GM12801 (cell line): ENCODE measurements around the gene TPSAB1.

Experiments
- TF ChIP-seq, protein P1 (sequence below): IDR thresholded peaks from one replicate; pipeline ENCODE4 v1.5.1; 2011; ENCODE audit warnings: control low read depth; ENCODE audit not compliant: insufficient read length; ENCODE audit errors: extremely low read depth

The TPSAB1 gene

DNA sequence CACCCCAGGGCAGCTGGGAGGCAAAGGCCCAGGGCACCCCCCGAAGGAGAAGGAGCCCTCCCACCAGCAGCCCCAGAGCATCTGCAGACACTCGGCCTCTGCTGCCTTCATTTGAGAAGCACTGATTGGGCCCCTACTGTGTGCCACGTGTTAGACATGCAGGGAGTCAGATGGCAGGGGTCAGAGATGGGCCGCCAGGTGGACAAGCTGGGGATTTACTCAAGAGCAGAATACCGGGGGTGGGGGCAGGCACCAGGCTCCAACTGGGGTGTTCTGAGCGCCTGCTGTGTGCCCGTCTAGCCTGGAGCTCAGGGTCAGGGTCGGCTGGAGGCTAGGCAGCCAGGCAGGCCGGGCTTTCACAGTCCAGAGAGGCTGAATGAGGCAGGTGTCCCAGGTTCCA, 34.2 kb upstream of the TPSAB1 start:
- TF ChIP-seq, protein P1, sequence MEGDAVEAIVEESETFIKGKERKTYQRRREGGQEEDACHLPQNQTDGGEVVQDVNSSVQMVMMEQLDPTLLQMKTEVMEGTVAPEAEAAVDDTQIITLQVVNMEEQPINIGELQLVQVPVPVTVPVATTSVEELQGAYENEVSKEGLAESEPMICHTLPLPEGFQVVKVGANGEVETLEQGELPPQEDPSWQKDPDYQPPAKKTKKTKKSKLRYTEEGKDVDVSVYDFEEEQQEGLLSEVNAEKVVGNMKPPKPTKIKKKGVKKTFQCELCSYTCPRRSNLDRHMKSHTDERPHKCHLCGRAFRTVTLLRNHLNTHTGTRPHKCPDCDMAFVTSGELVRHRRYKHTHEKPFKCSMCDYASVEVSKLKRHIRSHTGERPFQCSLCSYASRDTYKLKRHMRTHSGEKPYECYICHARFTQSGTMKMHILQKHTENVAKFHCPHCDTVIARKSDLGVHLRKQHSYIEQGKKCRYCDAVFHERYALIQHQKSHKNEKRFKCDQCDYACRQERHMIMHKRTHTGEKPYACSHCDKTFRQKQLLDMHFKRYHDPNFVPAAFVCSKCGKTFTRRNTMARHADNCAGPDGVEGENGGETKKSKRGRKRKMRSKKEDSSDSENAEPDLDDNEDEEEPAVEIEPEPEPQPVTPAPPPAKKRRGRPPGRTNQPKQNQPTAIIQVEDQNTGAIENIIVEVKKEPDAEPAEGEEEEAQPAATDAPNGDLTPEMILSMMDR: no peak

DNA sequence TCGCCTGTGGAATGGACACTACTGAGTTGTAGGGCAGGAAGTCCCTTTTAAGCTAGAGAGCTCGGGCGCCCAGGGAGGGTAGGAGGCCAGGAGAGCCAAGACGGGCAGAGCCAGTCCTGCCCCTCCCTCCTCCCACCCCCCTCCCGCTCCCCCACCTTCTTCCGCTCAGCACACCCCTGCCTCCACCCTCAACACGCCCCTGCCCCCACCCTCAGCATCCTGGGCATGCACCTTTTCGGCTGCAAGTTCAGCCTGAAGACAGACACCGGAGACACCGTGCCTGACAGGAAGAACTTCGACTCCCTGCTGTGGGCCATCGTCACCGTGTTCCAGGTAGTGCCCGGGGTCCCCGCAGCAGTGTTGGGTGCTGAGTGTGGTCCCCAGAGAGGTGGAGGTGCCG, 33.7 kb upstream of the TPSAB1 start:
- TF ChIP-seq, protein P1: no peak

DNA sequence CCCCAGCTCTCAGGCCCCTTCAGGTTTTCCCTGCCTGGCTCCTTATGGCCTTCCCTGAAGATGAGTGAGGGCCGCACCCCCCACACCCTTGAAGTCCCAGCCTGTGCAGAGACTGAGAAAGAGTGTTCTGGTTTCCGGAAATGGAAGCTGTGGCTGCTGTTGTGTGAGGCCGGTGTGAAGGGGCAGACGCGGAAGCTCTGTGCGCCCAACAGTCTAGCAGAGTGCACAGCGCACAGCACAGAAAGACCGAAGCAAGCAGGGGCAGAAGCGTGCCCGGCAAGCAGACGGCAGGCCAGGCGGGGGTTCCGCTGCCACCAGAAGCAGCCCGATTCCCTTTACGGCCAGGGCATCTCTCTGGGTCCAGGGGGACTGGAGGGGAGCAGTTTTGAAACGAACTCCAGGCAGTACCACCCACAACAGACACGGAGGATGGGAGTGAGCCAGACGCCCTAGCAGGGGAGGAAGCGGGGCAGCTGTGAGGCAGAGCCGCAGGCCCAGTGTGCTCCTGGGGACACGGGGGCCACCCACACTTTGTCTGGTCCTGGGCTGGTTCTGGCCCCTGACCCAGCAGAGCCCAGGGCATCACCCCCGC, 32.2 kb upstream of the TPSAB1 start:
- TF ChIP-seq, protein P1: no peak

DNA sequence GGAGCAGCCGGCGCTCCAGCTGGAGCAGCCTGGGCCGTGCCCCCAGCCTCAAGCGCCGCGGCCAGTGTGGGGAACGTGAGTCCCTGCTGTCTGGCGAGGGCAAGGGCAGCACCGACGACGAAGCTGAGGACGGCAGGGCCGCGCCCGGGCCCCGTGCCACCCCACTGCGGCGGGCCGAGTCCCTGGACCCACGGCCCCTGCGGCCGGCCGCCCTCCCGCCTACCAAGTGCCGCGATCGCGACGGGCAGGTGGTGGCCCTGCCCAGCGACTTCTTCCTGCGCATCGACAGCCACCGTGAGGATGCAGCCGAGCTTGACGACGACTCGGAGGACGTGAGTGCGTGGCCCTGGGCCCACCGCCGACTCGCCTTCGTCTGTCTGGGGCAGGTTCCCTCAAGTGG, 31.4 kb upstream of the TPSAB1 start:
- TF ChIP-seq, protein P1: no peak

DNA sequence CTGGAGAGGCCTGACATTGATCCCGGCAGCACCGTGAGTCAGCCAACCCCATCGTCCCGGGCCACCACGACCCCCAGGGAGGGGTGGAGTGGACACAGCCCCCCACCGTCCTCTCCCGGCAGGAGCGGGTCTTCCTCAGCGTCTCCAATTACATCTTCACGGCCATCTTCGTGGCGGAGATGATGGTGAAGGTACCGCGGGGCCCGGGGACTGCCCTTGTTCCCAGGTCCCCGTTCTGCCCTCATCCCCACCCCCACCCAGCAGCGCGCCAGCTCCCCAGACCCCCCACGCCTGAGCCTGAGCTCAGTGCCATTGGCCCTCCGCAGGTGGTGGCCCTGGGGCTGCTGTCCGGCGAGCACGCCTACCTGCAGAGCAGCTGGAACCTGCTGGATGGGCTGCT, 30.0 kb upstream of the TPSAB1 start:
- TF ChIP-seq, protein P1: no peak

DNA sequence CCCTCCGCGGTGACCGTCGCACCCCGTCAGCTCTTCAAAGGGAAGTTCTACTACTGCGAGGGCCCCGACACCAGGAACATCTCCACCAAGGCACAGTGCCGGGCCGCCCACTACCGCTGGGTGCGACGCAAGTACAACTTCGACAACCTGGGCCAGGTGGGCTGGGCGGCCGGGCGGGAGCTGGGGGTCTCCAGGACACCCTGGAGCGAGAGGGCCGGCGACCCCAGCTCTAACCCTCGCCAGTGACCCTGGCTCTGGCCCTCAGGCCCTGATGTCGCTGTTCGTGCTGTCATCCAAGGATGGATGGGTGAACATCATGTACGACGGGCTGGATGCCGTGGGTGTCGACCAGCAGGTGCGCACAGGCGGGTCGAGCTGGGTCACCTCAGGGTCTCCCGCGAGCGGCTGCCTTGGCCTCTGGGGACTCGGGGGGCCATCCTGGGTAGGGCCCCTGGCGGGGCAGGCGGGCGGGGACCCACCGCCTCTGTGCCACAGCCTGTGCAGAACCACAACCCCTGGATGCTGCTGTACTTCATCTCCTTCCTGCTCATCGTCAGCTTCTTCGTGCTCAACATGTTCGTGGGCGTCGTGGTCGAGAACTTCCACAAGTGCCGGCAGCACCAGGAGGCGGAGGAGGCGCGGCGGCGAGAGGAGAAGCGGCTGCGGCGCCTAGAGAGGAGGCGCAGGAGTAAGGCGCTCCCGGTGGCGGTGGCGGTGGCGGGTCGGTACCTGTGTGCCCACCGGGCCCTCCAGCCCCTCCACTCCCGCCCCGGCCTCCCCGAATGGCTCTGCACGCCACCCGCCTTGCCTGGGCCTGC, 28.8 kb upstream of the TPSAB1 start:
- TF ChIP-seq, protein P1: no peak

DNA sequence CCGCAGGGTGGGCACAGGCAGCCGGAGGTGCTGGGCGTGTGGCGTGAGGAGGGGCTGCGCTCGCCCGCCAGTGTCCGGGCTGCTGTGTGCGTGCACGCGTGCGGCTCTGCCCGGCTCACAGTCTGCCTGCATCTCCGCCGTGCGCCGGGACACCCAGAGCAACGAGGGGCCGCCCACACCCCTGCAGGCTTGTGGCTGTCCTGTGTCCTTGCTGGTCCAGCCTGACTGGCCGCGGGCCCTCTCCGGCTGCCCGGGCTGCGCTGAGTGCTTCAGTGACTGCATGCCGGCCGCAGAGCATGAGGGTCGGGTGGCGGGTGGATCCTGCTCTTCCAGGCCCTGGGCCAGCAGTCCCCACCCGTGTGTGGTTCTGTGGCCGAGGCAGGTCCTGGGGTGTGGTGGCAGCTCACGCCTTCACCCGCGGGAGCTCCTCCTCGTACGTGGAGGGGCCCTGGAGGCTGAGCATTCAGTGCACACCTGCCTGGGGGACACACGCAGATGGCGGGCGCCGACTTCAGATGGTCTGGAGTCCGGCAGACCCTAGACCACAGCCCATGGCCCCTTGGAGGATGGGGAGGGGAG, 27.8 kb upstream of the TPSAB1 start:
- TF ChIP-seq, protein P1: no peak
